NCI-H2227 (cell line): Measurements from ENCODE around the gene APCDD1.

Source experiments
- DNase-seq: peaks from one replicate; lab custom pipeline; 2025; ENCODE audit not compliant: unreplicated experiment; lab: John Stamatoyannopoulos, UW

APCDD1 gene

GRCh38 chr18:10431680-10432079, 22.8 kb upstream of the APCDD1 start:
- no peak for DNase-seq

DNA sequence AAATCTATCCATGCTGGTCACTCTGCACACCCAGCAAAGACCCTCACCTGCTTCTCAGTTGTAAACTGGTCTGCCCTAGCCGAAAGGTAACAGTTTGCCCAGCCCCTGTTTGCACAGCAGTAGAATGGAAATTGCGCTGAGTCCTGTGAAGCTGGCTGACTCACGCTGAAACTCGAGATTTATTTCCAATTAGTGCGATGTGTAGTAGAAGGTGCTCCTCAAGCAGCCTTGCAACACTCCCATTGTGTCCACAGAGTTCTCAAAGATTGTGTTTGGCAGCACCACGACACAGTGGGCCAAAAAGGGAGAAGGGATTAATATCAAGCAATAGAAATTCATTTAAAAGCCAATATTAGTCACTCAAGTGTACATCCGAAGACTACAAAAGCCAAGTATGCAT, 21.7 kb upstream of the APCDD1 start:
- no peak for DNase-seq

- no peak for DNase-seq
Measured at GRCh38 chr18:10436160-10436559, 18.3 kb upstream of the APCDD1 start.

DNA sequence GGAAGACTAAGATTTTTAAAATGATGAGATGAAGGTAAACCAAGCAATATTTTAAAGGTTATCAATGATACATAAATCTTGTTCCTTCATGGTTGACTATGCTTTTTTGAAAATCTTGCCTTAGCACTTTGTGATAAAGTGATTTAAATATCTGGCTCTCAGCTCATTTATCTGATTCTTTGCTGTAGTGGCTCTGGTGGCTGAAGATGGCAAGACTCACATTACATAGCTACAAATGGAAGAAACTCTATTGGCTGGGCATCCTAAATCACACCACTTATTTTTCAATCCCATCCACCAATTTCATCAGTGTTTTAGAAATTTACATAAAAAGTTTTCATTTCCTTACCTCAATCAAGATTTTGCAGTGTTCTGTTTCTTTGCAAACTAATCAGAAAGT, 16.6 kb upstream of the APCDD1 start:
- no peak for DNase-seq

DNA sequence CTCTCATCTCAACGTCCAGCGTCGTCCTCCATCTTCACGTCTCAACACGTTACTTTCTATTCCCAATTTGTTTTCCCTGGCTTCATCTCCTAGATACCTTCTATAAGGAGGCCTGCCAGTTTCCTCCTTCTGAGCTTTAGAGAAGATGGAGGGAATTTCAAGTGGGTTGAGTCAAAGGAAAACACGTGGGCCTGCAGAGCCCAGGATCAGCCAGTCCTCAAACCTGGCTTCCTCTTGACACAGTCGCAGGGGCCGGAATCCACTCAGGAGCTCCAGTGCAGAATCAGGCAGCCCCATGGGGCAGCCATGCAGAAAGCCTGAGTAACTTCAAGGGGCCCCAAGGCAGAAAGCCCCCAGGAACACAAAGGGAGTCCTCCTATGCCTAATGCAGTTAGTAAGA, 14.5 kb upstream of the APCDD1 start:
- no peak for DNase-seq

GRCh38 chr18:10440884-10441283, 13.6 kb upstream of the APCDD1 start:
- no peak for DNase-seq

- DNase-seq, result no peak
Measured at GRCh38 chr18:10441472-10441871, 13.0 kb upstream of the APCDD1 start.

- DNase-seq, result no peak
Measured at GRCh38 chr18:10442551-10442971, 11.9 kb upstream of the APCDD1 start.

- no peak for DNase-seq
Measured at GRCh38 chr18:10443001-10443400, 11.4 kb upstream of the APCDD1 start.

DNA sequence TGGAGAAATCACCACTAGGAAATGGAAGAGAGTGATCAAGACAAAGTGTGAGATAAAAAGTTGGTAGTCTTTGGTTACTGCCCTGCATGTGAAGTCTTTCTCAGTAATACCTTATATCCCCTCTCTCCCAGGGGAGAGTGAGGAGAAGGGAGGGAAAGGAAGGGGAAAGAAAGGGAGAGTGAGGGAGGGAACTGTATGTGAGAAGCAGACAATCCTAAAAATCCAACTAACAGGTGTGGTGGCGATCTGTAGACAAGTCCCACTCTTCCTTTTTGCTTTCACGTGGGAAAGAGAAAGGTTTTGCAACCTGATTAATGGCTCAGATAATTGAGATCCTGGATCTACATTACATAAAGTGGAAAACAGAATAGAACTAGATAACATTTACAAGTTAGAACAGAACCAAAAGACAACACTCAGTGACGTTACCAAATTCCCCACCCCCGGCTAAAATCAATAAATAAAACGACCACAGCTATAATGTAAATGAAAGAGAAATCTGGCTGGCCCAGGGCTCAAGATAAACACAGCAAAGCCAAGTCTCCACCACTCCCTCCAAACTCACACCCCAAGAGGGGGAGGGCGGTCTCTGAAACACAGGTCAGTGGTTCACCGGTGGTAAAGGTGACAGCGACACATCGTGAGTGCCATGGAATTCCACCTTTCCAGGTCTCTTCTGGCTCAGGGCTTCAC, 10.0 kb upstream of the APCDD1 start:
- DNase-seq, result no peak

- no peak for DNase-seq
Measured at GRCh38 chr18:10449396-10449795, 5.0 kb upstream of the APCDD1 start.

GRCh38 chr18:10450986-10451385, 3.4 kb upstream of the APCDD1 start:
- DNase-seq, result no peak

- no peak for DNase-seq
Measured at GRCh38 chr18:10453261-10453805, 1.1 kb upstream of the APCDD1 start.

- DNase-seq, result peak; percentile 70
Measured at GRCh38 chr18:10454681-10455557, 484 bp downstream of the APCDD1 start.

DNA sequence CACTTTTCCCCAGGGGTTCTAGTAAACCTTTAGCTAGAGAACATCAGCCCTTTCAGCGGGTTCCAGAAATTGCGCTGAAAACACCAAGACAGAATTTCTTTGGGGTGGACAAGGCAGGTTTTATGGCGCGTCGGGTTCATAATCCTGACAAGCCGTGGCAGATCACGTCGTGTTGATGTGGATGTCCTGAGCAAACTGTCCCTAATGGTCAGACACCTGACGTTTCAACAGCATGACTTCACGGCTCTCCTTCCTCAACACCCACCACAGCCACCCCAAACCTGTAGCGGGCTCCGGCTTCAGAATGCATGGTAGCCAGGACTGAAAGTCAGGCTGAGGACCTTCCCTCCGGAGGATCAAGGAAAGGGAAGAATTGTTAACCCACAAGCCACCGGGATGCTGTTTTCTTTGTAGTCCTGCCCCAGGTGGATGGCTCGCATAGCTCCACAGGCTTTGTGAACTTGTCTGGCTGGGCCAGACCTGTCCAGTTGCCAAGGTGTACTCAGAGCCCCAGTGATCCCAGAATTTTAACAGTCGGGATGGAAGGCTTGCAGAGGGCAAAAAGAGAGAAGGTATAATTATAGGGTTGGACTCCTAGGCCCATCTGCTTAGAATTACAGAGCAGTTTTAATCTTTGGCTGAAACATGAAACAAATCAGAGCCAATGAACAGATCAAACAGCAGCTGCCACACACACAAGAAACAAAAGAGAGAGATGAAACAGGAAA, 1.5 kb downstream of the APCDD1 start:
- DNase-seq, result no peak

GRCh38 chr18:10456718-10457117, 2.3 kb downstream of the APCDD1 start:
- no peak for DNase-seq

DNA sequence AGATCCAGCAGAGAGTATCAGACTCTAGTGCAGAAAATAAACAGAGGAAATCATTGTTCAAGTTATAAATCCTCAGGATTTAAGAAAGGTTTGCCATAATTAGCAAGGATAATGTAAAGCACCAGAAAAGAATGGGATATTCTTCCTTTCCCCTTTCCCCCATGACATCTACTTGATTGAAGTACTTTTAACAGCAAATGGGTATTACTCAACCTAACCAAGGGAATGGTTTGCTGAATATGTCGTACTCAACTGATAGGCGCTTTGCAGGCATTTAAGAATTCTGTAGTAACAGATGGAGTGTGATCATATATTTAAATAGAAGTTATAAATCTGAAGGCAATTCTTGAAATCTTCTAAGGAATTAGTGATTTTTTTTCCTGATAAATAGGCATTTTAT, 2.7 kb downstream of the APCDD1 start:
- no peak for DNase-seq

- DNase-seq, result no peak
Measured at GRCh38 chr18:10457767-10458166, 3.3 kb downstream of the APCDD1 start.

DNA sequence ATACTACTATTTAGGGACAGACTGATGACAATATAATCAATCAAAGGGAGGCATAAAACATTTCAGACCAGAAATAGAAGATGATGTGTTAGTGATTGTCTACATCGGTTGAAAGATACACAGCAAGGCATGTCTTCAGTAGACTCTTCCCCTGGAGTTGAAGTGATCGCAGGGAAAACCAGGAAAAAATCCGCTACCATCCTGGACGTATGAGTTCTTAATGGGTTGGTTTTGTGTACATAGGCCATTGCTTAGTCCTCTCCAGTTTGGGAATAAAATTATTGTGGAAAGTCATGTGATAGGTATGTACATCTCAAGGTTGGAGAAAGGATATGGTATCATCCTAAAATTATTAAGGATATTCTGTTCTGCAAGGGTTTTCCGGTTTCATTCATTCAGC, 4.3 kb downstream of the APCDD1 start:
- no peak for DNase-seq

DNA sequence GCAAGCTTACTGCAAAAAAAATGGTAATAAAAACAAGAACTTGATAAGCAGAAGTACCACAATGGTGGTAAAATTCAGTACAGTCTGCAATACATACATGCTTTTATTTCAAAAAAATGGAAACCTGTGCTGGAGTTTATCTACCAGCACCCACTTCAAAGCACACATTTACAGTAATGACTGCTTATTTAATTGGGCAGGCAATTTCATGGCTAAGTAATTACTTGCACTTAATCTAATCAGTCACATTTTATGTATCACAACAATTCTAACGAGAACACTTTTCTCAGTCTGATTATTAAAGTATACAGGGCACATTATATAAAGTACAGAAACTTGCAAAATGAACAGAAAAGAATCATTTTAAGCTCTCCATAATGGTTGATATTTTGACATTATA, 5.2 kb downstream of the APCDD1 start:
- no peak for DNase-seq

DNA sequence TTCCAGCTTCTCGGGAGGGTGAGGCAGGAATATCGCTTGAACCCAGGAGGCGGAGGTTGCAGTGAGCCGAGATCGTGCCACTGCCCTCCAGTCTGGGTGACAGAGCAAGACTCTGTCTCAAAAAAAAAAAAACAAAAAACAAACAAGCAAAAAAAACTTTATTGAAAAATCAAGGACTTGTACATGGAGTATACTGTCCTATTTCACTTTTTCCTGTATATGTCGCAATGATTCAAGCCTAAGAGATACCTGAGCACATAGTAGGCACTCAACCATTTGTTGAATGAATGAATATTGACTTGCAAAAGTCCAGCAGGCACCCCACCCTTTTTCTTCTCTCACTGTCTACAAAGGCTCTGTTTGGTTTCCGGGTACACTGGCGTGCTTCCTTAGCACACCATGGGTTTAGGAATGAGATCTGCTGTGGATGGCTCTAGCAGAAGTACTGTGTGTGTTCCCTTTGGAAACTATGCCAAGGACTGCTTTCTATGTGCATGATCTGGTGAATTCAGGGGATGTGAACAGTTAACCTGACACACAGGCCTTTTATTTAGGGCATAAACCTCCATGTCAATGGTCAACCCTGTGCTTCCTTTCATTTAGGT, 6.1 kb downstream of the APCDD1 start:
- no peak for DNase-seq
